SK-N-SH (cell line): Measurements from ENCODE around the gene SLC47A2.

Experiments used
- EP300 ChIP-seq, 2 experiments: IDR thresholded peaks; 2 replicates each; pipeline versions ENCODE4 v1.4.0 to v1.6.1; 2012; ENCODE audit warnings: borderline replicate concordance in 1 of 2, low read depth in 1 of 2, low read length in 1 of 2
- EZH2phosphoT487 ChIP-seq: fragments of 200-600 bp; sonication (generic); IDR thresholded peaks from 2 replicates; pipeline ENCODE4 v1.6.1; 2017; ENCODE audit warnings: low read depth, mixed run types, mild to moderate bottlenecking, antibody characterized with exemption, moderate library complexity, borderline replicate concordance
- NFIC ChIP-seq: IDR thresholded peaks from 2 replicates; pipeline ENCODE4 v1.4.0; 2012; ENCODE audit warnings: borderline replicate concordance
- POLR2AphosphoS5 ChIP-seq: IDR thresholded peaks from 2 replicates; pipeline ENCODE4 v1.6.1; 2012; ENCODE audit warnings: low read depth, low read length
- RAD21 ChIP-seq: IDR thresholded peaks from 2 replicates; pipeline ENCODE4 v1.6.1; 2012; ENCODE audit warnings: mild to moderate bottlenecking, low read length
- TF ChIP-seq, protein P1 (sequence below): fragments of 200-600 bp; sonication (generic); IDR thresholded peaks from 2 replicates; pipeline ENCODE4 v1.6.1; 2017; ENCODE audit warnings: antibody characterized with exemption, mild to moderate bottlenecking, moderate library complexity
- TF ChIP-seq, protein P2 (sequence below): IDR thresholded peaks from 2 replicates; pipeline ENCODE4 v1.4.0; 2012; ENCODE audit warnings: low read depth, borderline replicate concordance
- TF ChIP-seq, protein P3 (sequence below): IDR thresholded peaks from 2 replicates; pipeline ENCODE4 v1.4.0; 2012; ENCODE audit warnings: low read depth
- TF ChIP-seq, protein P4 (sequence below): IDR thresholded peaks from 2 replicates; pipeline ENCODE4 v1.6.1; 2012; ENCODE audit warnings: mild to moderate bottlenecking, low read depth, low read length, moderate library complexity

DNA sequence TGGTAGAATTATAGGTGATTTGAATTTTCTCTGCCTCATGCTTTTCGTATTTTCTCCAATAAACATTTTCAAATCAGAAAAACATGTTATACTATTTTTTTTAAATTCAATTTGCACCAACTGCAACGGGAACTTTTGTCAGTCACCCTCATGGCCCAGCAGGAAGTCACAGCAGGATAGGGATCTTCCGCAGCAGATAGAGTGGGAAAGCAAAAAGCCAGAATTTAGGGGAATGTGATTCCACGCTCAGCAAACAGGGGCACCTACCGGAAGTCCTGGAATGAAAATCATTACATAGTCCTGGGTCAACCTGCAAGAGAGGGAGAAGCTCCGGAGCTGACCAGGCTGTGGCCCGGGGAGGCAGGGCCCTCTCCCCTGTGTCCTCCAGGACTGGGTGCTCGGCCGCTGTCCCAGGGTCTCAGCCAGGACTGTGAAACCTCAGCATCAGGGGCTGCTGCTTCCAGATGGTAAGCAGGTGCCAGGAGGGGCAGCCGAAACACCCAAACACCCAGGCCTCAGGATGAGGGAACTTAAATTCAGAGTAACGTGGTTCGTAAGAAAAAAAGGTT is 3.9 kb downstream of the SLC47A2 start:
- TF ChIP-seq, protein P1, sequence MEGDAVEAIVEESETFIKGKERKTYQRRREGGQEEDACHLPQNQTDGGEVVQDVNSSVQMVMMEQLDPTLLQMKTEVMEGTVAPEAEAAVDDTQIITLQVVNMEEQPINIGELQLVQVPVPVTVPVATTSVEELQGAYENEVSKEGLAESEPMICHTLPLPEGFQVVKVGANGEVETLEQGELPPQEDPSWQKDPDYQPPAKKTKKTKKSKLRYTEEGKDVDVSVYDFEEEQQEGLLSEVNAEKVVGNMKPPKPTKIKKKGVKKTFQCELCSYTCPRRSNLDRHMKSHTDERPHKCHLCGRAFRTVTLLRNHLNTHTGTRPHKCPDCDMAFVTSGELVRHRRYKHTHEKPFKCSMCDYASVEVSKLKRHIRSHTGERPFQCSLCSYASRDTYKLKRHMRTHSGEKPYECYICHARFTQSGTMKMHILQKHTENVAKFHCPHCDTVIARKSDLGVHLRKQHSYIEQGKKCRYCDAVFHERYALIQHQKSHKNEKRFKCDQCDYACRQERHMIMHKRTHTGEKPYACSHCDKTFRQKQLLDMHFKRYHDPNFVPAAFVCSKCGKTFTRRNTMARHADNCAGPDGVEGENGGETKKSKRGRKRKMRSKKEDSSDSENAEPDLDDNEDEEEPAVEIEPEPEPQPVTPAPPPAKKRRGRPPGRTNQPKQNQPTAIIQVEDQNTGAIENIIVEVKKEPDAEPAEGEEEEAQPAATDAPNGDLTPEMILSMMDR = no peak
- TF ChIP-seq, protein P2, sequence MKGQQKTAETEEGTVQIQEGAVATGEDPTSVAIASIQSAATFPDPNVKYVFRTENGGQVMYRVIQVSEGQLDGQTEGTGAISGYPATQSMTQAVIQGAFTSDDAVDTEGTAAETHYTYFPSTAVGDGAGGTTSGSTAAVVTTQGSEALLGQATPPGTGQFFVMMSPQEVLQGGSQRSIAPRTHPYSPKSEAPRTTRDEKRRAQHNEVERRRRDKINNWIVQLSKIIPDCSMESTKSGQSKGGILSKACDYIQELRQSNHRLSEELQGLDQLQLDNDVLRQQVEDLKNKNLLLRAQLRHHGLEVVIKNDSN = no peak
- TF ChIP-seq EP300 (IDR thresholded peaks at IDR 0.05; ENCODE audit: borderline replicate concordance in 1 of 2, low read depth in 1 of 2, low read length in 1 of 2) (no peak), RAD21 (no peak), POLR2AphosphoS5 (no peak), EZH2phosphoT487 (no peak), NFIC (no peak)
- TF ChIP-seq, protein P3, sequence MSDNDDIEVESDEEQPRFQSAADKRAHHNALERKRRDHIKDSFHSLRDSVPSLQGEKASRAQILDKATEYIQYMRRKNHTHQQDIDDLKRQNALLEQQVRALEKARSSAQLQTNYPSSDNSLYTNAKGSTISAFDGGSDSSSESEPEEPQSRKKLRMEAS = no peak
- TF ChIP-seq, protein P4, sequence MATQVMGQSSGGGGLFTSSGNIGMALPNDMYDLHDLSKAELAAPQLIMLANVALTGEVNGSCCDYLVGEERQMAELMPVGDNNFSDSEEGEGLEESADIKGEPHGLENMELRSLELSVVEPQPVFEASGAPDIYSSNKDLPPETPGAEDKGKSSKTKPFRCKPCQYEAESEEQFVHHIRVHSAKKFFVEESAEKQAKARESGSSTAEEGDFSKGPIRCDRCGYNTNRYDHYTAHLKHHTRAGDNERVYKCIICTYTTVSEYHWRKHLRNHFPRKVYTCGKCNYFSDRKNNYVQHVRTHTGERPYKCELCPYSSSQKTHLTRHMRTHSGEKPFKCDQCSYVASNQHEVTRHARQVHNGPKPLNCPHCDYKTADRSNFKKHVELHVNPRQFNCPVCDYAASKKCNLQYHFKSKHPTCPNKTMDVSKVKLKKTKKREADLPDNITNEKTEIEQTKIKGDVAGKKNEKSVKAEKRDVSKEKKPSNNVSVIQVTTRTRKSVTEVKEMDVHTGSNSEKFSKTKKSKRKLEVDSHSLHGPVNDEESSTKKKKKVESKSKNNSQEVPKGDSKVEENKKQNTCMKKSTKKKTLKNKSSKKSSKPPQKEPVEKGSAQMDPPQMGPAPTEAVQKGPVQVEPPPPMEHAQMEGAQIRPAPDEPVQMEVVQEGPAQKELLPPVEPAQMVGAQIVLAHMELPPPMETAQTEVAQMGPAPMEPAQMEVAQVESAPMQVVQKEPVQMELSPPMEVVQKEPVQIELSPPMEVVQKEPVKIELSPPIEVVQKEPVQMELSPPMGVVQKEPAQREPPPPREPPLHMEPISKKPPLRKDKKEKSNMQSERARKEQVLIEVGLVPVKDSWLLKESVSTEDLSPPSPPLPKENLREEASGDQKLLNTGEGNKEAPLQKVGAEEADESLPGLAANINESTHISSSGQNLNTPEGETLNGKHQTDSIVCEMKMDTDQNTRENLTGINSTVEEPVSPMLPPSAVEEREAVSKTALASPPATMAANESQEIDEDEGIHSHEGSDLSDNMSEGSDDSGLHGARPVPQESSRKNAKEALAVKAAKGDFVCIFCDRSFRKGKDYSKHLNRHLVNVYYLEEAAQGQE = no peak
